Measurements from ENCODE around the gene SLC22A7.
"Not testable (repeated sequence)": the region's sequence is repeated elsewhere in the genome, so short reads cannot be mapped to it uniquely, and the experiment has no call there.

SLC22A7 gene

GRCh38 chr6:43302126-43302525 is 4.1 kb downstream of the SLC22A7 start:
- no peak for DNase-seq (ENCODE audit: low read depth in 2 of 2)

- not testable (repeated sequence) for DNase-seq (ENCODE audit: low read depth in 2 of 2)
Observed at GRCh38 chr6:43303006-43303405, 4.9 kb downstream of the SLC22A7 start.

GRCh38 chr6:43303751-43304331 is 5.8 kb downstream of the SLC22A7 start:
- DNase-seq (ENCODE audit: low read depth in 2 of 2): no peak

- no peak for DNase-seq (ENCODE audit: low read depth in 2 of 2)
Observed at GRCh38 chr6:43304361-43304760, 6.3 kb downstream of the SLC22A7 start.

GRCh38 chr6:43304882-43305281 is 6.8 kb downstream of the SLC22A7 start:
- no peak for DNase-seq (ENCODE audit: low read depth in 2 of 2)

- no peak for DNase-seq (ENCODE audit: low read depth in 2 of 2)
Observed at GRCh38 chr6:43306086-43306485, 8.0 kb downstream of the SLC22A7 start.

- no peak for DNase-seq (ENCODE audit: low read depth in 2 of 2)
Observed at GRCh38 chr6:43307451-43308100, 9.5 kb downstream of the SLC22A7 start.

- peak; percentile 9 to 14 for DNase-seq (ENCODE audit: low read depth in 2 of 2)
Observed at GRCh38 chr6:43308101-43308989, 10.3 kb downstream of the SLC22A7 start, which contains the start of gene CRIP3. TSS of gene CRIP3 (minus strand) at chr6:43308826. CDS start at chr6:43308792, 34 bp downstream.

GRCh38 chr6:43308990-43309477 is 11.0 kb downstream of the SLC22A7 start:
- DNase-seq (ENCODE audit: low read depth in 2 of 2): no peak

- no peak for DNase-seq (ENCODE audit: low read depth in 2 of 2)
Observed at GRCh38 chr6:43310134-43310533, 12.1 kb downstream of the SLC22A7 start.

GRCh38 chr6:43310624-43311023 is 12.6 kb downstream of the SLC22A7 start:
- DNase-seq (ENCODE audit: low read depth in 2 of 2): no peak

GRCh38 chr6:43311666-43312065 is 13.6 kb downstream of the SLC22A7 start:
- no peak for DNase-seq (ENCODE audit: low read depth in 2 of 2)

- DNase-seq (ENCODE audit: low read depth in 2 of 2): no peak
Observed at GRCh38 chr6:43313813-43314212, 15.8 kb downstream of the SLC22A7 start.

GRCh38 chr6:43318011-43318410 is 20.0 kb downstream of the SLC22A7 start:
- no peak for DNase-seq (ENCODE audit: low read depth in 2 of 2)

GRCh38 chr6:43325876-43326275 is 27.8 kb downstream of the SLC22A7 start:
- no peak for DNase-seq (ENCODE audit: low read depth in 2 of 2)

- DNase-seq (ENCODE audit: low read depth in 2 of 2): no peak
Observed at GRCh38 chr6:43328528-43328927, 30.5 kb downstream of the SLC22A7 start.

GRCh38 chr6:43331470-43331869 is 33.4 kb downstream of the SLC22A7 start:
- DNase-seq (ENCODE audit: low read depth in 2 of 2): no peak

GRCh38 chr6:43331891-43332290 is 33.8 kb downstream of the SLC22A7 start:
- DNase-seq (ENCODE audit: low read depth in 2 of 2): no peak

GRCh38 chr6:43334466-43335095 is 36.5 kb downstream of the SLC22A7 start:
- DNase-seq (ENCODE audit: low read depth in 2 of 2): peak; percentile 23 to 28

GRCh38 chr6:43335469-43335868 is 37.4 kb downstream of the SLC22A7 start:
- DNase-seq (ENCODE audit: low read depth in 2 of 2): no peak

GRCh38 chr6:43336382-43336781 is 38.3 kb downstream of the SLC22A7 start:
- no peak for DNase-seq (ENCODE audit: low read depth in 2 of 2)

GRCh38 chr6:43338243-43338642 is 40.2 kb downstream of the SLC22A7 start:
- no peak for DNase-seq (ENCODE audit: low read depth in 2 of 2)
